M059J (cell line): ENCODE measurements around the gene SLA2. TPM values are rescaled to one million over a fixed set of nuclear protein-coding genes. Genes with fewer than 3 reads are reported as not detected.
"Not testable (repeated sequence)": the region's sequence is repeated elsewhere in the genome, so short reads cannot be mapped to it uniquely, and the experiment has no call there.

Experiments used
- DNase-seq: peaks from one replicate; pipeline ENCODE4 v3.0.0-alpha.2; 2012; ENCODE audit warnings: low read depth
- total RNA-seq: library from RNA; depleted of rRNA; stranded (reverse); fragments of >200 nt; shearing (Covaris generic); gene quantifications from 2 replicates; pipeline ENCODE4 v1.2.3, GENCODE V29; 2014

SLA2 gene
- total RNA-seq, 1 experiment from 2014 or later, result 0.02 TPM

- no peak for DNase-seq
Observed at GRCh38 chr20:36645353-36645752, 643 bp downstream of the SLA2 start.

GRCh38 chr20:36644706-36645095 lies 1.3 kb downstream of the SLA2 start:
- no peak for DNase-seq

- no peak for DNase-seq
Observed at GRCh38 chr20:36644032-36644705, 1.8 kb downstream of the SLA2 start.

GRCh38 chr20:36642136-36642535 lies 3.9 kb downstream of the SLA2 start:
- DNase-seq, result no peak

- DNase-seq, result no peak
Observed at GRCh38 chr20:36641506-36641843, 4.5 kb downstream of the SLA2 start.

- not testable (repeated sequence) for DNase-seq
Observed at GRCh38 chr20:36638876-36639400, 7.1 kb downstream of the SLA2 start.

- DNase-seq, result no peak
Observed at GRCh38 chr20:36634342-36634741, 11.7 kb downstream of the SLA2 start.

- no peak for DNase-seq
Observed at GRCh38 chr20:36633285-36633772, 12.7 kb downstream of the SLA2 start.

- no peak for DNase-seq
Observed at GRCh38 chr20:36632487-36633284, 13.3 kb downstream of the SLA2 start.

GRCh38 chr20:36632147-36632486 lies 13.9 kb downstream of the SLA2 start:
- DNase-seq, result no peak

GRCh38 chr20:36631646-36632045 lies 14.3 kb downstream of the SLA2 start:
- DNase-seq, result peak; percentile 38

- DNase-seq, result no peak
Observed at GRCh38 chr20:36629719-36630681, 16.0 kb downstream of the SLA2 start.

- no peak for DNase-seq
Observed at GRCh38 chr20:36628076-36628475, 17.9 kb downstream of the SLA2 start.

- DNase-seq, result no peak
Observed at GRCh38 chr20:36624944-36625324, 21.1 kb downstream of the SLA2 start.

- no peak for DNase-seq
Observed at GRCh38 chr20:36624068-36624943, 21.7 kb downstream of the SLA2 start.

GRCh38 chr20:36623444-36623843 lies 22.6 kb downstream of the SLA2 start:
- DNase-seq, result no peak

- no peak for DNase-seq
Observed at GRCh38 chr20:36620917-36621316, 25.1 kb downstream of the SLA2 start.

- peak; percentile 89 for DNase-seq
Observed at GRCh38 chr20:36614781-36615557, 31.0 kb downstream of the SLA2 start.

GRCh38 chr20:36613974-36614373 lies 32.0 kb downstream of the SLA2 start:
- DNase-seq, result no peak

GRCh38 chr20:36611625-36612024 lies 34.4 kb downstream of the SLA2 start:
- DNase-seq, result no peak
